ENCODE results near the gene RNF169.

RNF169 gene

GRCh38 chr11:74770456-74770855 is 21.8 kb downstream of the RNF169 start:
- Histone ChIP-seq H3F3A (ENCODE audit: insufficient read depth, low read length) (no peaks in the 10 kb centered on the region), H3K9ac (ENCODE audit: low read length) (no peak overlapping the region), H3K4me1 (ENCODE audit: low read length) (0 out of 2 replicates have a peak, but pooled peaks cover 3% of the 10 kb centered on the region), H2AFZ (ENCODE audit: low read length) (no peak overlapping the region), H3K9me2 (replicated peaks; ENCODE audit: insufficient read depth, low read length) (no peaks in the 10 kb centered on the region), H3K27ac (ENCODE audit: low read length) (no peak overlapping the region), H3K4me2 (ENCODE audit: low read depth, low read length) (no peak overlapping the region), H4K20me1 (ENCODE audit: insufficient read depth, low read length) (no peaks in the 10 kb centered on the region), H3K79me2 (ENCODE audit: low read length) (peaks cover 67% of the 10 kb centered on the region), H3K36me3 (replicated peaks; ENCODE audit: insufficient read depth, low read length) (no peaks in the 10 kb centered on the region), H3K9me3 (replicated peaks; ENCODE audit: insufficient read depth, low read length) (no peaks in the 10 kb centered on the region), H3K27me3 (replicated peaks; ENCODE audit: insufficient read depth, low read length) (no peaks in the 10 kb centered on the region), H3K4me3 (ENCODE audit: low read length) (no peak overlapping the region)
- TF ChIP-seq EZH2 (optimal IDR thresholded peaks at IDR 0.05; ENCODE audit: low read depth, low read length) (no peak), EZH2phosphoT487 (IDR thresholded peaks at IDR 0.05; ENCODE audit: low read length) (no peak), CTCF (IDR thresholded peaks at IDR 0.05; ENCODE audit: low read length) (no peak)
- no peak for DNase-seq

- Histone ChIP-seq H3K27ac (ENCODE audit: low read length) (no peak overlapping the region), H3K9me2 (replicated peaks; ENCODE audit: insufficient read depth, low read length) (no peaks in the 10 kb centered on the region)
Observed at GRCh38 chr11:74771139-74771538, 22.5 kb downstream of the RNF169 start.

GRCh38 chr11:74773476-74773875 is 24.8 kb downstream of the RNF169 start:
- H3F3A ChIP-seq (ENCODE audit: insufficient read depth, low read length) = no peaks in the 10 kb centered on the region
- no peak overlapping the region for H3K4me3 ChIP-seq (ENCODE audit: low read length)
- H3K27ac ChIP-seq (ENCODE audit: low read length) = no peak overlapping the region
- no peak for DNase-seq
- H3K27me3 ChIP-seq (replicated peaks; ENCODE audit: insufficient read depth, low read length) = no peaks in the 10 kb centered on the region
- H2AFZ ChIP-seq (ENCODE audit: low read length) = no peak overlapping the region
- TF ChIP-seq EZH2phosphoT487 (IDR thresholded peaks at IDR 0.05; ENCODE audit: low read length) = no peak
- TF ChIP-seq EZH2 (optimal IDR thresholded peaks at IDR 0.05; ENCODE audit: low read depth, low read length) = no peak
- no peak for TF ChIP-seq CTCF (IDR thresholded peaks at IDR 0.05; ENCODE audit: low read length)
- no peaks in the 10 kb centered on the region for H4K20me1 ChIP-seq (ENCODE audit: insufficient read depth, low read length)
- H3K4me2 ChIP-seq (ENCODE audit: low read depth, low read length) = no peak overlapping the region
- no peaks in the 10 kb centered on the region for H3K36me3 ChIP-seq (replicated peaks; ENCODE audit: insufficient read depth, low read length)
- no peak overlapping the region for H3K9ac ChIP-seq (ENCODE audit: low read length)
- H3K9me2 ChIP-seq (replicated peaks; ENCODE audit: insufficient read depth, low read length) = no peaks in the 10 kb centered on the region
- peaks cover 80% of the 10 kb centered on the region for H3K79me2 ChIP-seq (ENCODE audit: low read length)
- 0 out of 2 replicates have a peak, but pooled peaks cover 2% of the 10 kb centered on the region for H3K4me1 ChIP-seq (ENCODE audit: low read length)
- H3K9me3 ChIP-seq (replicated peaks; ENCODE audit: insufficient read depth, low read length) = no peaks in the 10 kb centered on the region

More at GRCh38 chr11:74771139-74771538, 22.5 kb downstream of the RNF169 start:
- no peaks in the 10 kb centered on the region for H3K9me3 ChIP-seq (replicated peaks; ENCODE audit: insufficient read depth, low read length)
- no peak overlapping the region for H3K9ac ChIP-seq (ENCODE audit: low read length)
- no peak for DNase-seq
- H3K36me3 ChIP-seq (replicated peaks; ENCODE audit: insufficient read depth, low read length) = no peaks in the 10 kb centered on the region
- 0 out of 2 replicates have a peak, but pooled peaks cover 3% of the 10 kb centered on the region for H3K4me1 ChIP-seq (ENCODE audit: low read length)
- H3K4me3 ChIP-seq (ENCODE audit: low read length) = no peak overlapping the region
- H3K27me3 ChIP-seq (replicated peaks; ENCODE audit: insufficient read depth, low read length) = no peaks in the 10 kb centered on the region
- H3F3A ChIP-seq (ENCODE audit: insufficient read depth, low read length) = no peaks in the 10 kb centered on the region
- no peak overlapping the region for H3K4me2 ChIP-seq (ENCODE audit: low read depth, low read length)
- peaks cover 68% of the 10 kb centered on the region for H3K79me2 ChIP-seq (ENCODE audit: low read length)
- no peak for TF ChIP-seq EZH2 (optimal IDR thresholded peaks at IDR 0.05; ENCODE audit: low read depth, low read length)
- TF ChIP-seq EZH2phosphoT487 (IDR thresholded peaks at IDR 0.05; ENCODE audit: low read length) = no peak
- no peak for TF ChIP-seq CTCF (IDR thresholded peaks at IDR 0.05; ENCODE audit: low read length)
- H2AFZ ChIP-seq (ENCODE audit: low read length) = no peak overlapping the region
- no peaks in the 10 kb centered on the region for H4K20me1 ChIP-seq (ENCODE audit: insufficient read depth, low read length)

Measured in MM.1S (cell line).